GM12891 (cell line): ENCODE measurements around the gene BAZ1A.
"Not testable (repeated sequence)": the region's sequence is repeated elsewhere in the genome, so short reads cannot be mapped to it uniquely, and the experiment has no call there.

Source experiments
- DNase-seq: peaks from one replicate; pipeline ENCODE4 v3.0.0; 2011; ENCODE audit warnings: low spot score; ENCODE audit not compliant: insufficient read length
- FAIRE-seq: peaks from 2 replicates; lab custom pipeline; 2011; peaks lifted over from hg19 to GRCh38; lab: Jason Lieb, UNC
- PAX5 ChIP-seq: IDR thresholded peaks from 2 replicates; pipeline ENCODE4 v1.6.1; 2011; ENCODE audit warnings: low read length, moderate library complexity, mild to moderate bottlenecking; ENCODE audit not compliant: insufficient read depth, severe bottlenecking
- POLR2A ChIP-seq: IDR thresholded peaks from 2 replicates; pipeline ENCODE4 v1.6.1; 2011; ENCODE audit warnings: low read depth, low read length, control low read depth
- POLR2AphosphoS5 ChIP-seq: IDR thresholded peaks from 2 replicates; pipeline ENCODE4 v1.6.1; 2011; ENCODE audit warnings: low read depth, low read length, control low read depth
- POU2F2 ChIP-seq: IDR thresholded peaks from 2 replicates; pipeline ENCODE4 v1.6.1; 2011; ENCODE audit warnings: low read depth, mild to moderate bottlenecking, control low read depth, low read length, moderate library complexity
- SPI1 ChIP-seq: IDR thresholded peaks from 2 replicates; pipeline ENCODE4 v1.6.1; 2011; ENCODE audit warnings: low read depth, low read length, control low read depth
- TAF1 ChIP-seq: IDR thresholded peaks from 2 replicates; pipeline ENCODE4 v1.6.1; 2011; ENCODE audit warnings: low read depth, low read length, control low read depth

Gene BAZ1A

DNA sequence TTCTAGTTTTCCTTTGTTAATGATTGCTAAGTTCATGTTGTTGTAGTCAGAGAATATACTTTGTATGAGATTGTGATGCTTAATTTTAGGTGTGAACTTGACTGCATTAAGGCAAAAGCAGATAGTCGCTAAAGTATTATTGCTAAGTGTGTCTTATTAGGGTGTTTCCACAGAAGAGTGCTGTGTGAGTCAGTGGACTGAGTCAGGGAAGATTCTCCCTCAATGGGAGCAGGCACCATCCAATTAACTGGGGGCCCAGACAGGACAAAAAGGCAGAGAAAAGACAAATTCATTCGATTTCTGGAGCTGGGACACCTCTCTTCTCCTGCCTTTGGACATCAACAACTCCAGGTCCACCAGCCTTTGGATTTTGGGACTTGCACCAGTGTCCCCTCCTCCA, 48.5 kb downstream of the BAZ1A start:
- TF ChIP-seq POLR2A (no peak), POU2F2 (no peak), TAF1 (no peak), PAX5 (no peak), SPI1 (no peak)
- DNase-seq (no peak), FAIRE-seq (no peak)

- TF ChIP-seq POU2F2 = no peak
- TF ChIP-seq PAX5 = no peak
- no peak for TF ChIP-seq POLR2A
- TF ChIP-seq TAF1 = no peak
- no peak for TF ChIP-seq SPI1
- TF ChIP-seq POLR2AphosphoS5 = no peak
- DNase-seq (no peak), FAIRE-seq (no peak)
These were observed 50.3 kb downstream of the BAZ1A start for GRCh38 chr14:34824826-34825225.

DNA sequence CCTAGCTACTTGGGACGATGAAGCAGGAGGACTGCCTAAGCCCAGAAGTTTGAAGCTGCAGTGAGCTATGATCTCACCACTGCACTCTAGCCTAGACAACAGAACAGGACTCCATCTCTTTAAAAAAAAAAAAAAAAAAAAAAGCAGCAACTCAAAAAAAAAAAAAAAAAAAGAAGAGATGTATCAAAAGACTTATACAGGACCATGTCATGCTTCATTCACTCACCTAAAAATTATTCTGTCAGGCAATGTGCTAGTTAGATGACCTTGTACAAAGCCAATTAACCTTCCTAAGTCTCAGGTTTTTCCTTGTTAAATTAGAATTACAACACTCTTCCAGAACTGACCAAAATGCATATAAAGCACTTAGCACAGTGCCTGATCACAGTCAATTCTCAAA, 50.9 kb downstream of the BAZ1A start:
- TF ChIP-seq POU2F2 (no peak), PAX5 (no peak), TAF1 (no peak), POLR2A (no peak), SPI1 (no peak), POLR2AphosphoS5 (no peak)
- FAIRE-seq = no peak

GRCh38 chr14:34817768-34818167, 57.4 kb downstream of the BAZ1A start:
- TF ChIP-seq POLR2A (no peak), POLR2AphosphoS5 (no peak), TAF1 (no peak), POU2F2 (no peak), SPI1 (no peak)
- DNase-seq = no peak
- FAIRE-seq = no peak

More for the DNA sequence above, 50.9 kb downstream of the BAZ1A start:
- no peak for DNase-seq

- TF ChIP-seq POLR2A (no peak), TAF1 (no peak), PAX5 (no peak), SPI1 (no peak), POLR2AphosphoS5 (no peak), POU2F2 (no peak)
- FAIRE-seq (no peak), DNase-seq (no peak)
These were observed 65.1 kb downstream of the BAZ1A start for GRCh38 chr14:34810028-34810427.

- FAIRE-seq = no peak
- no peak for DNase-seq
These were observed 68.9 kb downstream of the BAZ1A start for GRCh38 chr14:34806257-34806656.

DNA sequence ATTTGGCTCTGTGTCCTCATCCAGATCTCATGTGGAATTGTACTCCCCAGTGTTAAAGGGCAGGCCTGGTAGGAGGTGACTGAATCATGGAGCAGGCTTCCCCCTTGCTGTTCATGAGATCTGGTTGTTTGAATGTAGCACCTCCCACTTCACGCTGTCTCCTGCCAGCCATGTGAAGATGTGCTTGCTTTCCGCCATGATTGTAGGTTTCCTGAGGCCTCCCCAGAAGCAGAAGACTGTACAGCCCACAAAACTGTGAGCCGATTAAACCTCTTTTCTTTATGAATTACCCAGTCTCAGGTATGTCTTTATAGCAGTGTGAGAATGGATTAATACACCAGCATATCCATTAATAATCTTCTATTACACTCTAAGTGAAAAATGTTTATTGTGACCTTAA, 70.2 kb downstream of the BAZ1A start:
- DNase-seq (no peak), FAIRE-seq (no peak)
- no peak for TF ChIP-seq SPI1
- no peak for TF ChIP-seq PAX5
- TF ChIP-seq POU2F2 = no peak
- TF ChIP-seq TAF1 = no peak
- TF ChIP-seq POLR2A = no peak

More at GRCh38 chr14:34806257-34806656, 68.9 kb downstream of the BAZ1A start:
- TF ChIP-seq POU2F2 (no peak), TAF1 (no peak), SPI1 (no peak), PAX5 (no peak), POLR2AphosphoS5 (no peak), POLR2A (no peak)

- not testable (repeated sequence) for DNase-seq, FAIRE-seq
These were observed 76.3 kb downstream of the BAZ1A start for GRCh38 chr14:34798861-34799260.

- FAIRE-seq (no peak), DNase-seq (no peak)
- TF ChIP-seq TAF1 = no peak
- TF ChIP-seq POLR2AphosphoS5 = no peak
- TF ChIP-seq POU2F2 = no peak
- no peak for TF ChIP-seq PAX5
- TF ChIP-seq SPI1 = no peak
- TF ChIP-seq POLR2A = no peak
These were observed 77.2 kb downstream of the BAZ1A start for GRCh38 chr14:34797747-34798583.

GRCh38 chr14:34796902-34797301, 78.3 kb downstream of the BAZ1A start:
- DNase-seq (no peak), FAIRE-seq (no peak)
- TF ChIP-seq POLR2A (no peak), POU2F2 (no peak), PAX5 (no peak), POLR2AphosphoS5 (no peak), TAF1 (no peak), SPI1 (no peak)
